Spleen (tissue), 11 donors: Measurements from ENCODE around the gene IL12RB2. TPM values are rescaled to one million over a fixed set of nuclear protein-coding genes. Genes with fewer than 3 reads are reported as not detected.
"Not testable (repeated sequence)": the region's sequence is repeated elsewhere in the genome, so short reads cannot be mapped to it uniquely, and the experiment has no call there.

Experiments
- DNase-seq: peaks from one replicate; pipeline ENCODE4 v3.0.0-alpha.2; 2020
- H3K27ac ChIP-seq, 8 donors: fragments of 200-600 bp; sonication (generic) in 7 of 8; 1 replicate in 4 of 8; 2 replicates in 4 of 8; pipeline versions ENCODE4 v1.5.0 to v1.8.0; 2016 to 2021; ENCODE audit warnings: inconsistent platforms in 4 of 8, mild to moderate bottlenecking in 4 of 8, moderate library complexity in 1 of 8
- H3K27me3 ChIP-seq, 7 donors: fragments of 200-600 bp; sonication (generic) in 6 of 7; replicated peaks in 1 of 7; 1 replicate in 4 of 7; 2 replicates in 3 of 7; pipeline versions ENCODE4 v1.5.0 to v1.8.0; 2016 to 2021; ENCODE audit warnings: inconsistent platforms in 3 of 7, mild to moderate bottlenecking in 1 of 7
- H3K36me3 ChIP-seq, 6 donors: fragments of 200-600 bp; sonication (generic) in 5 of 6; 1 replicate in 4 of 6; 2 replicates in 2 of 6; pipeline versions ENCODE4 v1.5.0 to v1.8.0; 2016 to 2021; ENCODE audit warnings: inconsistent platforms in 2 of 6
- H3K4me1 ChIP-seq, 6 donors: fragments of 200-600 bp; sonication (generic) in 5 of 6; 1 replicate in 3 of 6; 2 replicates in 3 of 6; pipeline versions ENCODE4 v1.5.0 to v1.8.0; 2016 to 2021; ENCODE audit warnings: inconsistent platforms in 3 of 6
- H3K4me3 ChIP-seq, 8 donors: fragments of 200-600 bp; sonication (generic) in 7 of 8; 1 replicate in 4 of 8; 2 replicates in 4 of 8; pipeline versions ENCODE4 v1.5.0 to v1.8.0; 2016 to 2021; ENCODE audit warnings: inconsistent platforms in 4 of 8, mild to moderate bottlenecking in 4 of 8, moderate library complexity in 2 of 8
- H3K9me3 ChIP-seq, 8 donors: fragments of 200-600 bp; sonication (generic) in 7 of 8; 1 replicate in 4 of 8; 2 replicates in 4 of 8; pipeline versions ENCODE4 v1.5.0 to v1.8.0; 2016 to 2021; ENCODE audit warnings: inconsistent platforms in 4 of 8
- POLR2A ChIP-seq, 3 donors: fragments of 450-650 bp; IDR thresholded peaks; one replicate each; pipeline ENCODE4 v1.5.1; 2017; ENCODE audit warnings: antibody characterized with exemption in 3 of 3, mild to moderate bottlenecking in 1 of 3
- POLR2AphosphoS5 ChIP-seq, 3 donors: sonication (generic); formaldehyde crosslinking; IDR thresholded peaks; one replicate each; pipeline ENCODE4 v1.5.1; 2017; ENCODE audit warnings: antibody characterized with exemption in 3 of 3
- WGBS, 5 donors: extraction: QIAGEN DNeasy Blood & Tissue Kit in 3 of 5; methylation state at CpG; one replicate each; pipeline versions ENCODE4 v1.1.5 to v1.1.7; 2013 to 2018; 5-methylcytosine and 5-hydroxymethylcytosine counted together
- intact Hi-C: fragments of 100-400 bp; cut with DNase I; formaldehyde crosslinking; loops from one replicate; pipeline ENCODE4 v1.15.0; 2023; ENCODE audit warnings: low total_unique reads
- polyA plus RNA-seq, 3 donors: library from polyadenylated mRNA; stranded (reverse); fragments of 200-250 nt; gene quantifications; one replicate each; pipeline ENCODE4 v1.2.1, GENCODE V29; 2013
- small RNA-seq, 4 donors: library from RNA; depleted of rRNA; stranded (forward); fragments of <200 nt; gene quantifications; one replicate each; pipeline ENCODE3, GENCODE V24; 2016
- total RNA-seq, 7 donors: library from RNA; depleted of rRNA in 3 of 7; stranded (reverse); fragments of >200 nt in 3 of 7; fragmentation: NEBNext Ultra II Directional in 4 of 7; extraction: Animal tissue kit (Norgen Biotek cat#: 25700) in 4 of 7; gene quantifications; one replicate each; pipeline versions ENCODE4 v1.1.0 to v1.2.1, GENCODE V29; 2016 to 2021
- TF ChIP-seq, protein P1 (sequence below), 11 experiments: fragments of 200-600 bp in 7 of 11; fragments of 450-650 bp in 4 of 11; sonication (generic) in 4 of 11; IDR thresholded peaks in 8 of 11; conservative IDR thresholded peaks in 3 of 11; 1 replicate in 7 of 11; 2 replicates in 4 of 11; pipeline versions ENCODE4 v1.4.0 to v1.8.0; 2016 to 2021; ENCODE audit warnings: antibody characterized with exemption in 11 of 11, inconsistent platforms in 4 of 11, mild to moderate bottlenecking in 1 of 11
- donor health status: healthy with polysubstance abuse.
- donor health status: DM: no; HTN: no; CAD: no; lungs with moderate emphysema.
- donor health status: DM: no; HTN: no; CAD: no.
- donor health status: Bipolar disorder and iron deficiency.
- donor health status: healthy.
- donor health status: DM: no; HTN: no; CAD: no.
- donor health status: DM: yes; HTN: yes; CAD: no.

The IL12RB2 gene
- total and polyA plus RNA-seq, 10 donors = 0.17 to 6.0 (median 1.9) TPM

DNA sequence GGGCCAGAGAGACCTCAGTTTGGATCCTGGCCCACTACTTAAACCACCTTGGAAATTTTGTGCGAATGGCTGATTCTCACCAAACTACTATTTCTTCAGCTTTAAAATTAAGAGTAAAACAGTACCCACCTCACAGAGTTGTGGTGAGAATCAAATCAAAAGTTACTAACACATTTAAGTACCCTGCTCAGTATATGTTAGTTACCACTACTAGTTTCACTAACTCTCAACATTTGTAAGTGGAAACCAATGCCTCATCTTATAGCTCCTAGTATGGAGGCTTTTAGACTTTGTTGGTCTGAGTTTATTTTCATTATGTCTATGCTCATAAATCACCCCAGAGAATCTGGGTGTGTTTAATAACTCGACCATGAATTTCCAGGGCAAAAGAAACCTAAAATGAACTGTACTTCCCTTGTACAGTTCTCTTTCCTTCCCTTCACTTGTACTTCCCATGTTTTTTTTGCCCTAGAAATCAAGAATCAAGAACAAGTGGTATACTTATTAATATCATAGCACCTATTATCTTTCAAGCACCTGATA lies 134.1 kb downstream of the IL12RB2 start:
- 55 to 71% (median 60%) methylated on average over 2 of the region's 2 CpGs for WGBS, 5 donors
- H3K4me3 ChIP-seq = no peak overlapping the region
- H3K9me3 ChIP-seq = no peaks in the 10 kb centered on the region
- no peak for DNase-seq
- peaks cover 5 to 27% (median 10%) of the 10 kb centered on the region in 6 donors for H3K4me1 ChIP-seq
- H3K27me3 ChIP-seq = peaks cover 0 to 38% (median 0%) of the 10 kb centered on the region in 7 donors
- no peaks in the 10 kb centered on the region for H3K36me3 ChIP-seq
- no peak for TF ChIP-seq POLR2A (IDR thresholded peaks at IDR 0.05)
- TF ChIP-seq, protein P1, sequence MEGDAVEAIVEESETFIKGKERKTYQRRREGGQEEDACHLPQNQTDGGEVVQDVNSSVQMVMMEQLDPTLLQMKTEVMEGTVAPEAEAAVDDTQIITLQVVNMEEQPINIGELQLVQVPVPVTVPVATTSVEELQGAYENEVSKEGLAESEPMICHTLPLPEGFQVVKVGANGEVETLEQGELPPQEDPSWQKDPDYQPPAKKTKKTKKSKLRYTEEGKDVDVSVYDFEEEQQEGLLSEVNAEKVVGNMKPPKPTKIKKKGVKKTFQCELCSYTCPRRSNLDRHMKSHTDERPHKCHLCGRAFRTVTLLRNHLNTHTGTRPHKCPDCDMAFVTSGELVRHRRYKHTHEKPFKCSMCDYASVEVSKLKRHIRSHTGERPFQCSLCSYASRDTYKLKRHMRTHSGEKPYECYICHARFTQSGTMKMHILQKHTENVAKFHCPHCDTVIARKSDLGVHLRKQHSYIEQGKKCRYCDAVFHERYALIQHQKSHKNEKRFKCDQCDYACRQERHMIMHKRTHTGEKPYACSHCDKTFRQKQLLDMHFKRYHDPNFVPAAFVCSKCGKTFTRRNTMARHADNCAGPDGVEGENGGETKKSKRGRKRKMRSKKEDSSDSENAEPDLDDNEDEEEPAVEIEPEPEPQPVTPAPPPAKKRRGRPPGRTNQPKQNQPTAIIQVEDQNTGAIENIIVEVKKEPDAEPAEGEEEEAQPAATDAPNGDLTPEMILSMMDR (IDR thresholded peaks at IDR 0.05 in 8 of 11, conservative IDR thresholded peaks at IDR 0.05 in 3 of 11) = no peak
- TF ChIP-seq POLR2AphosphoS5 (IDR thresholded peaks at IDR 0.05) = no peak
- intact Hi-C loops = no loop called here
- no peak overlapping the region for H3K27ac ChIP-seq

- DNase-seq, intact Hi-C loops, H3K4me3 ChIP-seq, H3K9me3 ChIP-seq, H3K27ac ChIP-seq, H3K36me3 ChIP-seq: not testable (repeated sequence)
- peaks cover 0 to 64% (median 3%) of the 10 kb centered on the region in 7 donors for H3K27me3 ChIP-seq
- peaks cover 4 to 30% (median 17%) of the 10 kb centered on the region in 6 donors for H3K4me1 ChIP-seq
- 37 to 58% (median 45%) methylated on average over 5 of the region's 5 CpGs for WGBS, 5 donors
These were observed 138.3 kb downstream of the IL12RB2 start for GRCh38 chr1:67446014-67446413.

Small RNA genes within 50 kb of the gene (small RNA-seq; reads per million reads assigned to genes)
- gene RNU4ATAC4P (0 to 0.07 (median 0) reads per million in 4 donors), gene RNU6-387P (0 reads per million in 4 donors)

Other genes with a start within 250 kb of the IL12RB2 start
- not detected for gene C1orf141, start 172.9 kb upstream of the IL12RB2 start, total RNA-seq
- gene C1orf141, start 172.9 kb upstream of the IL12RB2 start, polyA plus RNA-seq = not detected
- gene IL23R, start 141.4 kb upstream of the IL12RB2 start, total RNA-seq = 1 to 10 TPM in 3 of 7 donors, under 1 TPM in 3, not detected in 1; 0.38 to 1.2 (median 0.86) TPM
- gene IL23R, start 141.4 kb upstream of the IL12RB2 start, polyA plus RNA-seq = under 1 TPM in 2 of 3 donors, not detected in 1; 0.07 to 0.08 TPM
- gene SERBP1, start 122.5 kb downstream of the IL12RB2 start, total RNA-seq = 100 to 1,000 TPM; 119 to 200 (median 142) TPM
- gene SERBP1, start 122.5 kb downstream of the IL12RB2 start, polyA plus RNA-seq = 100 to 1,000 TPM in 2 of 3 donors, 10 to 100 TPM in 1; 82.9 to 112 (median 112) TPM